OCI-LY1 (cell line): ENCODE measurements around the gene HELB.

Source experiments
- H2AFZ ChIP-seq: fragments of 200-600 bp; sonication (generic), shearing (Covaris generic); 2 replicates; pipeline ENCODE4 v1.6.0; 2014; ENCODE audit warnings: antibody characterized with exemption, mild to moderate bottlenecking, low read length
- H3F3A ChIP-seq: fragments of 200-600 bp; sonication (generic), shearing (Covaris generic); 2 replicates; pipeline ENCODE4 v1.6.0; 2014; ENCODE audit warnings: mild to moderate bottlenecking, antibody characterized with exemption, low read length, moderate library complexity; ENCODE audit not compliant: insufficient read depth
- H3K27ac ChIP-seq: fragments of 200-600 bp; sonication (generic); 2 replicates; pipeline ENCODE4 v1.5.1; 2014; ENCODE audit warnings: low read length, mixed run types, mild to moderate bottlenecking, low read depth; ENCODE audit not compliant: poor library complexity, severe bottlenecking
- H3K27me3 ChIP-seq: fragments of 200-600 bp; sonication (generic); 2 replicates; pipeline ENCODE4 v1.6.0; 2014; ENCODE audit warnings: antibody characterized with exemption, mild to moderate bottlenecking, low read length, moderate library complexity; ENCODE audit not compliant: insufficient read depth
- H3K36me3 ChIP-seq: fragments of 200-600 bp; sonication (generic); 2 replicates; pipeline ENCODE4 v1.6.1; 2014; ENCODE audit warnings: mild to moderate bottlenecking, antibody characterized with exemption, low read length, moderate library complexity, mixed read lengths; ENCODE audit not compliant: insufficient read depth
- H3K4me1 ChIP-seq: fragments of 200-600 bp; sonication (generic); 2 replicates; pipeline ENCODE4 v1.5.1; 2014; ENCODE audit warnings: mild to moderate bottlenecking, low read length, moderate library complexity; ENCODE audit not compliant: insufficient read depth, severe bottlenecking
- H3K4me2 ChIP-seq: fragments of 200-600 bp; sonication (generic), shearing (Covaris generic); 2 replicates; pipeline ENCODE4 v1.6.1; 2014; ENCODE audit warnings: low read length
- H3K4me3 ChIP-seq: fragments of 200-600 bp; sonication (generic); 2 replicates; pipeline ENCODE4 v1.5.1; 2014; ENCODE audit warnings: low read length, low read depth, mild to moderate bottlenecking, mixed read lengths; ENCODE audit not compliant: poor library complexity, severe bottlenecking
- H3K79me2 ChIP-seq: fragments of 200-600 bp; shearing (Covaris generic); 2 replicates; pipeline ENCODE4 v1.6.1; 2016; ENCODE audit warnings: mixed run types, low read length, mixed read lengths; ENCODE audit not compliant: insufficient read depth
- H3K9ac ChIP-seq: fragments of 200-600 bp; sonication (generic), shearing (Covaris generic); 2 replicates; pipeline ENCODE4 v1.6.1; 2014; ENCODE audit warnings: mild to moderate bottlenecking, low read length, mixed read lengths
- H3K9me2 ChIP-seq: fragments of 200-600 bp; sonication (generic), shearing (Covaris generic); 2 replicates; pipeline ENCODE4 v1.6.1; 2014; ENCODE audit warnings: low read depth, mild to moderate bottlenecking, low read length, mixed read lengths
- H3K9me3 ChIP-seq: fragments of 200-600 bp; shearing (Covaris generic); 2 replicates; pipeline ENCODE4 v1.6.1; 2014; ENCODE audit warnings: low read length, mixed read lengths
- H4K20me1 ChIP-seq: fragments of 200-600 bp; sonication (generic), shearing (Covaris generic); 2 replicates; pipeline ENCODE4 v1.6.0; 2016; ENCODE audit warnings: mild to moderate bottlenecking, low read length; ENCODE audit not compliant: insufficient read depth
- CTCF ChIP-seq: fragments of 200-600 bp; sonication (generic), shearing (Covaris generic); IDR thresholded peaks from 2 replicates; pipeline ENCODE4 v1.5.1; 2017; ENCODE audit warnings: mild to moderate bottlenecking, antibody characterized with exemption, low read length, moderate library complexity, mixed read lengths
- EZH2 ChIP-seq: fragments of 200-600 bp; sonication (generic), shearing (Covaris generic); IDR thresholded peaks from 2 replicates; pipeline ENCODE4 v1.8.0; 2017; ENCODE audit warnings: borderline replicate concordance, mixed run types, mild to moderate bottlenecking, antibody characterized with exemption, low read length, moderate library complexity, mixed read lengths

The HELB gene

GRCh38 chr12:66323017-66323416, 20.7 kb downstream of the HELB start:
- H4K20me1 ChIP-seq: no peaks in the 10 kb centered on the region
- H3K9me2 ChIP-seq: no peaks in the 10 kb centered on the region
- peaks cover 3% of the 10 kb centered on the region; the same call in 1 of the 2 replicates for H3K36me3 ChIP-seq
- no peak overlapping the region for H3K27ac ChIP-seq
- H3K4me1 ChIP-seq: no peaks in the 10 kb centered on the region
- no peaks in the 10 kb centered on the region for H3F3A ChIP-seq
- H3K27me3 ChIP-seq: no peaks in the 10 kb centered on the region
- no peak overlapping the region for H3K4me3 ChIP-seq
- no peaks in the 10 kb centered on the region for H3K79me2 ChIP-seq
- H3K4me2 ChIP-seq: no peak overlapping the region
- no peaks in the 10 kb centered on the region for H3K9me3 ChIP-seq
- TF ChIP-seq EZH2 (no peak), CTCF (no peak)
- H2AFZ ChIP-seq: no peak overlapping the region
- no peak overlapping the region for H3K9ac ChIP-seq

GRCh38 chr12:66329941-66330340, 27.6 kb downstream of the HELB start:
- Histone ChIP-seq H2AFZ (no peak overlapping the region), H3K9me3 (no peaks in the 10 kb centered on the region), H3K4me1 (no peaks in the 10 kb centered on the region), H3K79me2 (no peaks in the 10 kb centered on the region), H3K27ac (no peak overlapping the region), H3K36me3 (peaks cover 3% of the 10 kb centered on the region; the same call in 1 of the 2 replicates), H3K4me3 (no peak overlapping the region), H3F3A (no peaks in the 10 kb centered on the region), H4K20me1 (no peaks in the 10 kb centered on the region), H3K4me2 (no peak overlapping the region), H3K9ac (no peak overlapping the region), H3K27me3 (no peaks in the 10 kb centered on the region), H3K9me2 (no peaks in the 10 kb centered on the region)
- TF ChIP-seq CTCF: no peak
- TF ChIP-seq EZH2: no peak

- Histone ChIP-seq H3K79me2 (no peaks in the 10 kb centered on the region), H3K27ac (no peak overlapping the region), H2AFZ (no peak overlapping the region), H3K4me3 (no peak overlapping the region), H3K9me3 (no peaks in the 10 kb centered on the region), H3K4me1 (no peaks in the 10 kb centered on the region), H3K4me2 (no peak overlapping the region), H3F3A (no peaks in the 10 kb centered on the region), H3K27me3 (no peaks in the 10 kb centered on the region), H4K20me1 (no peaks in the 10 kb centered on the region), H3K36me3 (no peaks in the 10 kb centered on the region), H3K9me2 (no peaks in the 10 kb centered on the region), H3K9ac (no peak overlapping the region)
- TF ChIP-seq CTCF (no peak), EZH2 (no peak)
These were observed 28.7 kb downstream of the HELB start for GRCh38 chr12:66331016-66331415.
